Esophagus (tissue), 2 donors: ENCODE measurements around the gene EIF3L. TPM values are rescaled to one million over a fixed set of nuclear protein-coding genes. Genes with fewer than 3 reads are reported as not detected.
A peak's percentile ranks its signal among the peaks of the same experiment; 100 is the strongest.

ENCODE experiments used
- H3K27ac ChIP-seq, 2 donors: one replicate each; pipeline ENCODE4 v1.5.1; 2013; ENCODE audit warnings: low read depth in 2 of 2, mild to moderate bottlenecking in 2 of 2, inconsistent platforms in 1 of 2, low read length in 1 of 2, moderate library complexity in 1 of 2
- H3K27me3 ChIP-seq, 2 donors: one replicate each; pipeline ENCODE4 v1.6.1; 2013; ENCODE audit warnings: low read length in 2 of 2, control low read depth in 1 of 2, mild to moderate bottlenecking in 1 of 2; ENCODE audit not compliant: insufficient read depth in 2 of 2, control insufficient read depth in 1 of 2
- H3K36me3 ChIP-seq, 2 donors: one replicate each; pipeline ENCODE4 v1.6.1; 2013; ENCODE audit warnings: low read length in 1 of 2; ENCODE audit not compliant: control insufficient read depth in 2 of 2, insufficient read depth in 2 of 2
- H3K4me1 ChIP-seq, 2 donors: one replicate each; pipeline ENCODE4 v1.6.1; 2013; ENCODE audit warnings: low read length in 1 of 2; ENCODE audit not compliant: control insufficient read depth in 2 of 2, insufficient read depth in 2 of 2
- H3K4me3 ChIP-seq, 2 donors: one replicate each; pipeline ENCODE4 v1.5.1; 2013; ENCODE audit warnings: low read length in 2 of 2, mild to moderate bottlenecking in 2 of 2, low read depth in 1 of 2, moderate library complexity in 1 of 2
- H3K9me3 ChIP-seq, 2 donors: one replicate each; pipeline ENCODE4 v1.6.1; 2013; ENCODE audit warnings: mild to moderate bottlenecking in 2 of 2, low read depth in 1 of 2, low read length in 1 of 2, moderate library complexity in 1 of 2; ENCODE audit not compliant: control insufficient read depth in 2 of 2, insufficient read depth in 1 of 2
- WGBS, 2 donors: extraction: QIAGEN DNeasy Blood & Tissue Kit; methylation state at CpG; one replicate each; pipeline ENCODE4 v1.1.7; 2013; 5-methylcytosine and 5-hydroxymethylcytosine counted together
- polyA plus RNA-seq, 2 donors: library from polyadenylated mRNA; stranded (reverse); fragments of 200-250 nt; gene quantifications; one replicate each; pipeline ENCODE4 v1.2.3, GENCODE V29; 2013
- donor health status: healthy with polysubstance abuse.
- donor health status: Bipolar disorder and iron deficiency.

EIF3L gene
- polyA plus RNA-seq, 2 donors: 113 to 265 TPM

DNA sequence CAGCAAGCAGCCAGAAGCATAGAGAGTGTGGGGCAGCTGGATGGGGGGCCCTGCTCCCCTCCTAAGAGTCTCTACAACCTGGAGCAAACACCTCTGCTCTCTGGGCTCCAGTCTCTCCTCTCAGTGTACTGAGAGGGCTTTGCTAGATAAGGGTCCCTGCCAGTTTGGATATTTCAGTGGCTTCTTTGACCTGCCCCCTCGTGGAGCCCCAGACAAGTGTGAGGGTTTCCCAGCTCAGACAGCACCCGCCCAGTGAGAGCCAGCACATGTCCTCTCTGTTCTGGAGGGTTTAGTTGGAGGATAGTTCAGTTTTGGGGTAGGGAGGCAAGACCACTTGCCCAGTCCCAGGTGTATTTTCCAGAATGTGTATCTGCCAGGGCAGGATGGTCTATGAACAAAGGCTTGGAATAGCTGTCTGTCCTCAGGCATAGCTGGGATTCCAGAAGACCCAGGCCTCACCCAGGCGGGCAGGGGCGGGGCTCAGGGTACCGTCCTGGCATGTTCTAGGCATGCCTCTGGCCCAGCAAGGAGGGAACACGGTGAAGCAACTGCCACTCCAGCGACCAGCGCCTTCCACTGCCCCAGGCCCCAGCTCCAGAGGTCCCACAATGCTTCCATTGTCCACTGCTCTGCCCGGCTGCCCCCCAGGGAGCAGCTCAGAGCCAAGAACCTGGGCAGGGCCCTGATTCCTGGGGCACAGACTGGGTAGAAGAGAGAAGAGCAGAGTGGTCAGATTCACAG lies 49.4 kb downstream of the EIF3L start:
- Histone ChIP-seq H3K27me3 (no peaks in the 10 kb centered on the region), H3K4me1 (peaks cover 0 to 19% of the 10 kb centered on the region in 2 donors), H3K36me3 (no peaks in the 10 kb centered on the region), H3K9me3 (no peaks in the 10 kb centered on the region), H3K4me3 (no peak overlapping the region), H3K27ac (peak overlapping the region; percentile 85 to 88)
- 46 to 49% methylated on average over 9 of the region's 9 CpGs for WGBS, 2 donors

DNA sequence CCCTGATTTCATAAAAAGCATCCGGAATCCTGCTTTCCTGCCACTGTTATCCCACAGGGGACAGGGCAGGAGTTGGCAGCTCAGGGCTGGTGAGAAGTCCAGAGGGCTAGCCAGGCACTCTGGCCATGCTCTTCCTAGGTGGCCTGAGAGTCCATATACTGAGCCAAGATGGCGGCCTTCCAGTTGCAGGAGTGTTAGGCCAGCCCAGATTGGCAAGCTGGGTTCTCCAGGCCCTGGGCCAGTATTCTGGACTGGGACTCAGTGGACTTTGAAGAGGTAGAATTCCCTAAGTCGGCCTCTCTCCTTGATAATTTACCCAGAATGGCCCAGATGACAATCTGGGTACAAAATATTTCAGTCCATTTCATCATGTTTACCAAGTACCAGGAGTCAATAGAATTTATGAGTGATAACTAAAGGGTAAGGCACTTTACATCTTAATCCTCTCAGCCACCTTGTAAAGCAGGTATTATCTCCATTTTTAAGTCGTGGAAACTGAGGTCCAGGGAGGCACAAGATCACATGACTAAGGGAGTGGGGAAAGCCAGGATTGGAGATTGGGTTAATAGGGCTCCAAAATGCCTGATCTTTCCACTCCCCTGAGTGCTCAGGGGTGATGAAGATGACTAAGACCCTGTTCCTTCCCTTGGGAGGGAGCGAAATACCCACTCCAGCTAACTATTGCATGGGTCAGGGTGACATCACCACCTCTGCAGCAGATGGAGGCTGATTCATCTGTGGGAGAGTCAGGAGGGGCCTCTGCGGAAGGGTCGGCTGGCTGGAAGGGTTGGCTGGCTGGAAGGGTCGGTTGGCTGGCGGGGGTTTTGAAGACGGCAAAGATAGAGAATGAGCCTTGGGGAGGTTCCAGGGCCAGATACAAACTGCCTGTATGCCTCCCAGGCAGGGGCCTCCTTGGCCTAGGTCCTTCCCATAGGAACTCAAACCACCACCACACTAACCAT lies 55.6 kb downstream of the EIF3L start:
- H3K9me3 ChIP-seq: no peaks in the 10 kb centered on the region
- peaks cover 0 to 2% of the 10 kb centered on the region in 2 donors for H3K36me3 ChIP-seq
- H3K4me1 ChIP-seq: peaks cover 0 to 26% of the 10 kb centered on the region in 2 donors
- no peaks in the 10 kb centered on the region for H3K27me3 ChIP-seq
- WGBS, 2 donors: 64 to 76% methylated on average over 10 of the region's 10 CpGs
- peak overlapping the region; percentile 94 to 96 for H3K27ac ChIP-seq
- no peak overlapping the region for H3K4me3 ChIP-seq

DNA sequence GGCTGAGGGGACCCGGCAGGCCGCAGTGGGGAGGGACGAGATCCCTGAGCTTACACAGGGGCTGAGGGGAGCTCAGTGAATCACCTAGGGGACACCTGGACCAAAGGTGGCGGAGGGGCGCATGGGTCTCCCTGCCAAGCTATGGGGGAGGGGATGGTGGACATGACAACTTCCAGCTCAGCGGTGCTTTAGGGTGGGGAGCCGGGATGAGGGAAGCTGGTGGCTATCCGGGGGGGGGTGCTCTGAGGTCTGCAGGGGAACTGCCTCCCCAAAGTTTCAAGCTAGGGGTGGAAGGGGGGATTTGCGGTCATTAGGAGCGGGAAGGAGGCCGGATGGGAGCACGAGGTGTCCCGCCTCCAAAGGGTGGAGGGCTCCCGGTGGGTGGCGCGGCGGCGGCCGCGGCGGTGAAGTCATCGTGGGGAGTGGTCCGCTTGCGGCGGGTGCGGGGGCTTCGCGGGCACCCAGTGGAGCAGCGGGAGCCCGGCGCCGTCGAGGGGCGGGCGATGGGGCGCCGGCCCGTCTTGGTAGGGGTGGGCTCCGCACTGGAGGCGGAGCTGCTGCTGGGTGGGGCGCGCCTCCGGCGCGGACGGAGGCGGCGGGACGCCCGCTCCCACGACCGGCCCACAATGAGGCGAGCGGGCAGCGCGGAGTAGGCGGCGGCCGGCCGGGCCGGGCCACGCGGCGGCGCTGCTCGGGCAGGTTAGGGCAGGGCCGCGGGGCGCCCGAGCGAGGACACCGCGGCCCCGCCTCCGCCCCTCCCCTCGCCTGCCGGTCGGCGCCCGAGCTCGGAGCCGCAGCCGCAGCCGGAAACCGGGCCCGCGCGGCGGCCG lies 56.5 kb downstream of the EIF3L start, which contains the start of gene MICALL1:
TSS of gene MICALL1 (plus strand) at position 764 of the 830 bp plus-strand sequence. CDS start 126 bp downstream, outside the sequence.
- peaks cover 3 to 32% of the 10 kb centered on the region in 2 donors for H3K4me1 ChIP-seq
- WGBS, 2 donors: 4 to 7% methylated on average over 74 to 90 of the region's 90 CpGs

DNA sequence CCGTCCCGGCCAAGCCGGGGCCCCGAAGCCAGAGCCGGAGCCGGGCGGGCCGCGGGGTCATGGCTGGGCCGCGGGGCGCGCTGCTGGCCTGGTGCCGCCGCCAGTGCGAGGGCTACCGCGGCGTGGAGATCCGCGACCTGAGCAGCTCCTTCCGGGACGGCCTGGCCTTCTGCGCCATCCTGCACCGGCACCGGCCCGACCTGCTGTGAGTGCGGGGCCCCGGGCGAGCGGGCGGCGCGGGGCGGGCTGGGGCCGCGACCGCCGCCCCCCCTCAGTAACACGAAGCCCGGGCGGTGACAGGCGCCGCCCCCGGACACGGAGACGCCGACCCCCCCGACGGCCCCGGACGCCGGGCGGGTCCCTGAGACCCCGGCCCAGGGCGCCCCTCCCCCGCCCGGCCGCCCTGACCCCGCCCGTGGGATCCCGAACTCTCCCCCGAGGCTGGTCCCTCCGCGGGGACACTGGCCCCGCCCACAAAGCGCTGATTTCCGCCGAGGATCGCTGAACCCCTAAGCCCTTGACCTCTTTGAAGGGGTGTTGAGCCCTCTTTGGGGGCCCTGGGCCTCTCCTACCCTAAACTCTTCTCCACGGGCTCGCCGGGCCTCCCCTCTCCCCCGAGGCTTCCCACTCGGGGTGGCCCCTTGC lies 57.3 kb downstream of the EIF3L start:
- H3K36me3 ChIP-seq: peaks cover 0 to 5% of the 10 kb centered on the region in 2 donors
- peaks cover 5 to 32% of the 10 kb centered on the region in 2 donors for H3K4me1 ChIP-seq
- H3K4me3 ChIP-seq: peak overlapping the region; percentile 86 to 91
- peak overlapping the region; percentile 94 to 96 for H3K27ac ChIP-seq
- no peaks in the 10 kb centered on the region for H3K27me3 ChIP-seq
- 0 to 1% methylated on average over 44 to 75 of the region's 75 CpGs for WGBS, 2 donors
- H3K9me3 ChIP-seq: no peaks in the 10 kb centered on the region

More for the DNA sequence above, 56.5 kb downstream of the EIF3L start, which contains the start of gene MICALL1:
- no peaks in the 10 kb centered on the region for H3K9me3 ChIP-seq
- H3K36me3 ChIP-seq: peaks cover 0 to 5% of the 10 kb centered on the region in 2 donors
- H3K27ac ChIP-seq: peak within 1 kb of the TSS; percentile 94 to 96
- H3K27me3 ChIP-seq: no peaks in the 10 kb centered on the region
- peak within 1 kb of the TSS; percentile 86 to 91 for H3K4me3 ChIP-seq

DNA sequence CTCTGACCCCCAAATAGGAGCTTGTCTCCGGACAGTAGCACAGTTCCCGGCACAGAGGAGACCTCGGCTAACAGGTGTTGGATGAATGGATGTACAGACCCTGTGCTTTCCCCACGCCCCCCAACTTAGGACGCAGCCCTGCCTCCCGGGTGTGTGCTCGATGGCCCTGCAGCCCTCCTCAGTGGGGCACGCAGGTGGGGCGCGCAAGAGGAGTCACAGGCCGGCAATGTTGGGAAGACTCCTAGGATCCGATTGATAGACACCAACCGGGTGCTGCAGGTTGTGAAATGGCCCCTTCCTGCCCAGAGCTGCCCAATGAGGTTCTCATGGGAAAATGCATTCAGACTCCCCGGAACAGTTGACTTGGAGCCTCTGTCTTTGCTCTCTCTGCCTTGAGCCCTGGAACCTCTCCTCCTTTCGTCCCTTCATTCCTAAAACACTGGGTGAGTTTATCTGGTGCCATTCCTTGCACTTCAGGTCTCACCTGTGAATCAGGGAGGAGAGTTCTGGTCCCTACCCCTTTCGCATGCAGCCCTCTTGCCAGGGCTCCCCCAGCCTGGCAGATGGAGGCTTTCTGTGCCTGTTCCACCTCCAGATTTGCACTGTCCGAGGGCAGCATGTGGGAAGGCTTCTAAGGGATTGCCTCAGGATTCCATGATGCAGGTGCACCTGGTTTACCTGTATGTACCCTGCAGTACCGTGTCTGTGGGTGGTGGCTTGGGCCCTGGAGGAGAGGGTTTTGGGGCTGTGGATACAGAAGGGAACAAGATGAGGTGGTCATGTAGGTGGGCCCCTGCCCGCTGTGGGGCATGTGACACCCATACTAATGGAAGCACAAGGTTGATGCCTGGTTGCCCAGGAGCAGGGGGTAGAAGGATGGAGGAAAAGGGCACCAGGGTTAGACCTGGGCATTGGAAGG lies 58.1 kb downstream of the EIF3L start:
- H3K9me3 ChIP-seq: no peaks in the 10 kb centered on the region
- H3K36me3 ChIP-seq: peaks cover 2 to 12% of the 10 kb centered on the region in 2 donors
- peak overlapping the region; percentile 86 to 91 for H3K4me3 ChIP-seq
- no peaks in the 10 kb centered on the region for H3K27me3 ChIP-seq
- peak overlapping the region; percentile 94 to 96 for H3K27ac ChIP-seq
- 30 to 32% methylated on average over 19 of the region's 19 CpGs for WGBS, 2 donors
- H3K4me1 ChIP-seq: peaks cover 5 to 35% of the 10 kb centered on the region in 2 donors

DNA sequence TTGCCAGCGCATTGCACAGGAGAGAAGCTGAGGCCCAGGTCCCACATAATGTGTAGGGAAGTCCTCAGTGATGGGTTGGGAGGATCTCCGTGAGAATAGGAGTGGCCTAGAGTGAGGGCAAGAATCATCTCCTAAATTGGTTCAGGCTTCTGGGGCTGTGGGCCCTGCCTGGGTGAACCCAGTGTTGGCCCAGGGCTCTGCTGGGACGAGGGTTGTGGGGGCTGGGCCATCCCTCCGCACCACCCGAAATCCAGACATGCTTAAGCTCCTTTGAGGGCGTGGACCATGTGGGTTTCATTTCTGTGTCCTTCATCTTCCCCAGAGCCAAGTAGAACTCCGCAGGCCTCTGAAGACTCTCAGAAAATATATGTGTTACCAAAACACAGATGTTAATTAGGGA lies 60.5 kb downstream of the EIF3L start:
- H3K27ac ChIP-seq: peak overlapping the region; percentile 69 to 83
- H3K4me3 ChIP-seq: no peak overlapping the region
- peaks cover 5 to 32% of the 10 kb centered on the region in 2 donors for H3K4me1 ChIP-seq
- H3K9me3 ChIP-seq: no peaks in the 10 kb centered on the region
- peaks cover 10 to 22% of the 10 kb centered on the region in 2 donors for H3K36me3 ChIP-seq
- 47 to 64% methylated on average over 7 of the region's 7 CpGs for WGBS, 2 donors
- H3K27me3 ChIP-seq: no peaks in the 10 kb centered on the region

DNA sequence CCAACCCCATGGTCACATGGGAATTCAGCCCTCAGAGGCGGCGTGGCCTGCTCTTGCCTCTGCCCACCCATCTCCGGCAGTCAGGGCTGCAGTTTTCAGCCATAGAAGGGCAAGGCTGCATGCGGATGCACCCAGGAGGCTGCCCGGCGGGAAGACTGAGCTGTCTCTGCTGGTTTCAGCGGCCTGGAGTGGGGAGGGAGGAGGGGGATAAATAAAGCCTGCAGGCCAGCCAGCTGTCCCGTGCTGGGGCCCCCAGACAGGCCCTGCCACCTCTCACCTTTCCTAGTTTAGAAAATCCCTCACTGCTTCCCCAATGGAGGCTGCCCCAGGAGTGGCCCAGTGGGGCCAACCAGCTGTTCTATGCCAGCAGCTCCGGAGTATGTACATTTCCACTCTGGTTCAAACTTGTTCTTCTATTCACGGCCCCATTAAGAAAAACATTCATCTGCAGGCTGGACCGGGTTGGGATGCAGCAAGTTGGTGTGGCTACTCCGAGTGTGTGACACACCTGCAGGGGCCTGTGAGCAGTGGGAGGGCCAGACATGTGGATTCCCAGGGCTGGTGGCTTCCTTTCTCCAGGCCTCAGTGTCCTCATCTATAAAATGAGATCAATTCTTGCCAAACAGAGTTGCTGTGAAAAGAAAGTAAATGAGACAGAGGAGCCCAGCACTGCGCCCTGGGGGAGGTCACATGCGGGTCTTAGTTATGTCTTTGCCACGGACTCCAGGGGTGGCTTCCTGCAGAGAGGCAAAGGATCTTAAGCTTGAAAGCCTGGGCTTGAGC lies 61.9 kb downstream of the EIF3L start:
- Histone ChIP-seq H3K4me1 (peaks cover 5 to 26% of the 10 kb centered on the region in 2 donors), H3K9me3 (no peaks in the 10 kb centered on the region), H3K27ac (peak overlapping the region; percentile 69 to 83), H3K36me3 (peaks cover 10 to 22% of the 10 kb centered on the region in 2 donors), H3K4me3 (no peak overlapping the region), H3K27me3 (no peaks in the 10 kb centered on the region)
- 39 to 66% methylated on average over 15 of the region's 15 CpGs for WGBS, 2 donors
